K562 treated with DMSO at 1 percent for 48 hours (cell line): Measurements from ENCODE around the gene ATG9A. TPM values are rescaled to one million over a fixed set of nuclear protein-coding genes. Genes with fewer than 3 reads are reported as not detected.

Experiments
- total RNA-seq: library from RNA; unstranded; fragments of 300-600 nt; gene quantifications from 2 replicates; pipeline ENCODE4 v1.2.3, GENCODE V29; 2022; ENCODE audit warnings: low replicate concordance; ENCODE audit errors: extremely low read depth

ATG9A gene, protein sequence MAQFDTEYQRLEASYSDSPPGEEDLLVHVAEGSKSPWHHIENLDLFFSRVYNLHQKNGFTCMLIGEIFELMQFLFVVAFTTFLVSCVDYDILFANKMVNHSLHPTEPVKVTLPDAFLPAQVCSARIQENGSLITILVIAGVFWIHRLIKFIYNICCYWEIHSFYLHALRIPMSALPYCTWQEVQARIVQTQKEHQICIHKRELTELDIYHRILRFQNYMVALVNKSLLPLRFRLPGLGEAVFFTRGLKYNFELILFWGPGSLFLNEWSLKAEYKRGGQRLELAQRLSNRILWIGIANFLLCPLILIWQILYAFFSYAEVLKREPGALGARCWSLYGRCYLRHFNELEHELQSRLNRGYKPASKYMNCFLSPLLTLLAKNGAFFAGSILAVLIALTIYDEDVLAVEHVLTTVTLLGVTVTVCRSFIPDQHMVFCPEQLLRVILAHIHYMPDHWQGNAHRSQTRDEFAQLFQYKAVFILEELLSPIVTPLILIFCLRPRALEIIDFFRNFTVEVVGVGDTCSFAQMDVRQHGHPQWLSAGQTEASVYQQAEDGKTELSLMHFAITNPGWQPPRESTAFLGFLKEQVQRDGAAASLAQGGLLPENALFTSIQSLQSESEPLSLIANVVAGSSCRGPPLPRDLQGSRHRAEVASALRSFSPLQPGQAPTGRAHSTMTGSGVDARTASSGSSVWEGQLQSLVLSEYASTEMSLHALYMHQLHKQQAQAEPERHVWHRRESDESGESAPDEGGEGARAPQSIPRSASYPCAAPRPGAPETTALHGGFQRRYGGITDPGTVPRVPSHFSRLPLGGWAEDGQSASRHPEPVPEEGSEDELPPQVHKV
- not detected in 2 replicates for total RNA-seq

DNA sequence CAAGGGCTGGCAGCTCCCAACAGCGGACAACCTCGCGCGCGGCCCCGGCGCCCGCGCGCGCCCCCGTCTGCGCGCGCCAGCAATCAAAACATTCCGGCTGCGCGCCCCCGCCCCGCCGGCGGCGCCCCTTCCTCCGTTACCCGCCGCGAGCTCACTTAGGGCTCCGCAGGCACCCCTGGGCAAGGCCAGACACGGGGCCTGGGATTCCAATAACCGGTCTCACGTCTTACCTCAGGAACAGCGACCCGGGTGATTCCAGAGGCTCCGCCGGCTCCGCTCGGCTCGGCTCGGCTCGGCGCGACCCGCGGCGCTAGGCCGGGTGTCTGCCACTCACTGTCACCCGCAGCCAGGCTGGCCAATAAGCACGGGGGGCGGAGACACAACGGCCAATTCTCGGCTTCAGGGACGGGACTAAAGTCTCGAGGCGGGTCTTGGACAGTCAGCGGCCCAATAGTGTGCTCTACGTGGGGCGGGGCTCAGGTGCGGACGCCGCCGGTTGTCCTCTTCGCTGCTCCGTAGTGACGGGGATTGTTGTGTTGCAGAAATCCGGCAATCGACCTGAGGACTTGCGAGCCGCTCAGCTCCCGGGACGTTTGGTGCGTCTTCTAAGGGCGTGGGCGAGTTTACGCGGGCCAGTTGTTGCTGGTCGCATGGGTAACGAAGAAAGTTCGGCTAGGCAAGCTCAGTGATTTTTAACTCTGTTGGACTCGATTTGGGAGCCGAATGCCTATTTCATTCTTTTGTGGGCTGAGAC, at the start of gene ATG9A, which contains the start of gene ANKZF1:
ATG9A (minus strand) TSS at position 332 of the 754 bp plus-strand sequence. CDS start 1,612 bp downstream, outside the sequence.
ANKZF1 (plus strand) TSS at position 502 of the 754 bp plus-strand sequence. CDS start 452 bp downstream, outside the sequence.

DNA sequence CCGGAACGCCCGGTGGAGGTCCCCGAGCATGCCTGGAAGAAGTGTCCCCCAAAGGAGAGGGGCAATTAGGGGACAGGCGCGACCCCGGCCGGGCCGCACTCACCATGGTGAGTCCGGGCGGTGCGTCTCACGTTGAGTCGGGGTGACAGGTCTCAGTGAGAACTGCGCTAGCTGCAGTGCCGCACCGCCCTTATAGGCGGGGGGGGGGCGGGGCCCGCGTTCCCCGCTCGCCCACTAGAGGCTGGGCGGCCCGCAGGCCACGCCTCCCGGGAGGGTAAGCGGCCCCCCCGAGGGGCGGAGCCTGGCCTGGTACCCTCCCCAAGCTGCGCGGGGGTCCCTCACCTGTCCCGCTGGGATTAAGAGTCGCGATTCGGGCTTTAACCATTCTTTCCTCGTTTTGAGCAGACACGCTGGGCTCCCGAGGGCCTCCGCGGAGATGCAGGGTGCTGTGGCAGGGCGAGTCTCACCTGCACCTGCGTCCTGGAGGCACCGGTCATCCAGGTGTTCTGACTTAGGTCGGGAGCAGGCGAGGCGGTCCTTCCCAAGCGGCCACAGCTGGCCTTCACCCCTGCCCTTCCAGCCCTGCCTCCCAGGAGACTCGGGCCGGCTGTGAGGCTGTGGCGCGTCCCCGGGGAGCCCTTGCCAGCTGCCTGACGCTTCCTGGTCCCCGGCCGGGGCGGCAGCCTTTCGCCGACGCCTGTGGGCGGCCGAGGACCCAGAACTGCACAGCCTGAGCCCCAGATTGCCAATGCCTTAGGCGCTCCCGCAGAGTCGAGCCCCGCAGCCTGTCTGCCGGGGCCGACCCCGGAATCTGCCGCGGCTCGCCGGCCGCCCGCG, 24.5 kb upstream of the ATG9A start, which contains the start of gene TUBA4A:
TUBA4A (minus strand) TSS at position 166 of the 837 bp plus-strand sequence; CDS start at position 106, 60 bp downstream.

DNA sequence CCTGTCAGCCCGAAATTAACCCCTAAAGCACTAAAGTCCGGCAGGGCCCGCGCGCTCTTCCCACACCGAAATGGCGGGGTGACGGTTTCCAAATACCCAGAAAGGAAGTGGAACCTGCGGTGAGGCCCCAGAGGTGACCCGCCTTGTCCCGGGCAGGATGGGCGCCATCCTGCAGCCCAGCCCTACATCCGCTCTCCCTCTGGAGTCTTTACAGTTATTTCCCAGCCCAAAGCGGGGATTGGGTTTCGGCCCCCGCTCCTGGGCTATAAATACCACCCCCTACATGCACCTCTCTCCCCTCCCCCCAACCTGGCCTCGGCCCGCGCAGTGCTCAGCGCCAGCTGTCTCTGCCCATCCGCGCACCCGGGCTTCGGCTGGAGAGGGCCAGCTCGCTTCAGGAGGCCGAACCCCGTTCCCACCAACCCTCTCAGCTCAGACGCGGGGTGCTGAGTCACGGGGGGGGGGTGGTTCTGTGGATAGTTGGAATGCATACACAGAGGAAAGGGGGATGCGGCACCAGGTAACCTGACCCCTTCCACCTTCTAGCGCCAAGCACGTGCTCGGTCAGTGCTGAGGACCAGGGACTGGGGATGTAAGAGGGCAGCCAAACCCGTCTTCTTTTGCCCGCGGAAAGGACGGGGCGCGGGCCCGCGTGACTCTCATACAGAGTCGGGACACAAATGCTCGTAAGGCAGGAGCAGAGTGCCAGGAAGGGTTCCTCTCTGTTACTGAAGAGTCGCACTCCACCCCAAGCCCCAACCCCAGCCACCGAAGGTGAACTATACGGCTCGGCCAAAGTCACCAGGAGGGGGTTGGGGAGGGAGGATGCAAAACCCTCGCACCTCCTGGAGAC, 23.7 kb upstream of the ATG9A start, which contains the start of gene TUBA4B:
TUBA4B (plus strand) TSS at position 344 of the 853 bp plus-strand sequence; CDS start at position 509, 165 bp downstream.

DNA sequence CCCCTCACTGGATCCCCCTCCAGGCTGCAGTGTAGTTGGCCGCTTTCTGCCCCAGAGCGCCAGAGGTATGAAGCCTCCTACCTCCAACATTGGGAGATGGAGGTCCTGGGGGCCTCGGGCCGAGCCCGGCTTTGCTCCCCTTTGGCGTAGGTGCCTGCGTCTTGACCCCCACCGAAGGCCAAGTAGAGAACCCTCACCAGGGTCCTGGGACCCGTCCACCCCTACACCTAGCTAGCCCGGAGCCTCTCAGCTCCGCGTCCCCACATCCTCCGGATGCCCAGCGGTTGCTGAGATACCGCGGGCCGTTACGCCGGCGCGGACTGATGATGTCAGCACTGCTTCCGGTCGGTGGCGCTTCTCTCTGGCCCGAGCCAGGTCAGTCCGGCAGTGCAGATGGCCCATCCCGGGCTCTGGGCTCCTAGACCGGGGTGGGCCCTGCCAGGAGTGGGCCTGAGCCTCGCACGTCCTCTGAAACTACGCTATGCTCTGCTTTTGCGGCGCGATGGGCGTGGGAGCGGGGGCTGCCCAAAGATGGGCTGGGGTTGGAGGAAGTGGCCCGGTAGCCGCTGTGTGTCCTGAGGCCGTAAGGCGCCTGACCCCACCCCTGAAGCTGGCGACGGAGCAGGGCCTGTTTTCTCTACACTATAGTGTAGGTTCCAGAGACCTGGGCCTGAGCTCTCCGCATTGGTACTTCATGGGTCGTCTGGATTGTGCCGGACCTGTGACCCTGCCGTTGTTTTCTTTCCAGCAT, 15.9 kb upstream of the ATG9A start, which contains the start of the genes GLB1L and STK16:
GLB1L (minus strand) TSS at position 297 of the 751 bp plus-strand sequence. CDS start 1,871 bp downstream, outside the sequence.
STK16 (plus strand) TSS at position 332 of the 751 bp plus-strand sequence. CDS start 521 bp downstream, outside the sequence.

DNA sequence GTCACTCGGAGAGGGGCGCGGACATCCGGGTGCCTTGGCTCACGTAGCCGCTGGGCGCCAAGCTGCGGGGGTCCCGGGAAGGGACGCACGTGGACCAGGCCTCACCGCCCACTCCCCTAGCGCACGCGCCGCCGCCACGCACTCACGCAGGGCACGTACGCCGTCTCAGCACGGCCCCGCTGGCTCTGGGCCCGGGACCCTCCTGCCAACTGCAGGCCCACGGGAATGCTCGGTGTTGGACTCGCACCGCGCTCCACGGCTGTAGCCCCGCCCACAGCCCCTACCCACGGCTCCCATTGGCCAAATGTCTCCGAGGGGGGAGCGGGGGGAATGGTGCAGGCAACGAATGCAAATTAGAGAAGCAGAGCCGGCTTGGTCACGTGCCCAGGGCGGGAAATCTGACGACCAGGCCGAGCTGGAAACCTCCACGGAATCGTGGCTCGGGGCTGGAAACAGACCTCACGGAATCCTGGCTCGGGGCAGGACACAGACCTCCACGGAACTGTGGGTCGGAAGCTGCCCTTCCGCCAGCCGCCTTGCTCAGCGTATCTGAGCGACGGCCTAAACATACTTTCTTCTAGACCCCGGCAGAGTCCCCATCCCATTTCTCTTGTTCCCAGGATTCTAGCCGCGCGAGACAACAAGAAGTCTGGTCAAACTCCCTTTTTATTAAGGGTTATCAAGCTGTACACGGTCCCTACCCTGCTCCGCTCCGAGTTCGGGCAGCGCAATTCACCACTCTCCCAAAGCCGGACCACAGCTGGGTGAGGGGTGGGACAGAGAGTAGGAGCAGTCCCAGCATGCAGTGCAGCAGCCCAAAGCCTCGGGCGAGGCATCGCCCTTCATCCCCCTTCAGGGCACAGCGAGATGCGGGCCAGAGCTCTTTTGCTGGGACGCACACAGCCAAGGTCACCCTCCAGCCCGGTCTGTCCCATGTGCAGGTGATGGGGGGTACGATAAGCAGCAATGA, 10.4 kb downstream of the ATG9A start, which contains the start of gene ABCB6:
ABCB6 (minus strand) TSS at position 227 of the 970 bp plus-strand sequence. CDS start 285 bp downstream, outside the sequence.

DNA sequence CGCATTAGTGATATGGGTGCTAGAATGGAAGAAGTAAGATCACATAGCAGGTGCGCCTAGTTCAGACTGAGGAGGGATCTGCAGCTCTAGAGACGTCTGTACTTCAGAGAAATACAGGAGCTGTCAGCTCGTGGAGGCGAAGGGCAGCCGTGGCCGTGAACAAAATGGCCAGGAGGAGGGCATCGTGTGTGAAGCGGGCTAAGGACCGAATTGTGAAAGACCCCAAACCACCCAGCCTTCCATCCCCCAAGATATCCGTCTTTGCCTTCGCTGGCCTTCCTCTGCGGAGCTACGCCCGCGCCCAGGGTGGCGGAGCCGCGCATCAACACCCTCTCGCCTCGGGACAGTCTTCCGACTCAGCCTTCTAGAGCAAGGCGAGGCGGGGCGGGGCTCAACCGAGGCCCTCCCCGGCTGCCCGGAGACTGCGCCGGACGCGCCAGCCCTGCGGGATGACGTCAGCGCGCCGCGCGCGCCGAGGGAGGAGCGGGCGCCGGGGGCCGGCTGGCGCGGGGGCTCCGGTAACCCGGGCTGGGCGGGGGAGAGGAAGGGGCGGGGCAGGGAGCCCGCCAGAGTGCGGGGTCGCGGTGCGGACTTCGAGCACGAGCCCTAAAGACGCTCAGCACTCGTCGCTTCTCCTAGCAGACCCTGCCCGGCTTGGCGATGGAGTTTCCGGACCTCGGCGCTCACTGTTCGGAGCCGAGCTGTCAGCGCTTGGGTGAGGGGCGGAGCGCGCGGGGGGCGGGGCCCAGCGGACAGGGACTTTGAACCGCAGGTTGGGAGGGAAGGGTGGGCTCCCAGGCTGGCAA, 22.9 kb downstream of the ATG9A start, which contains the start of gene ZFAND2B:
ZFAND2B (plus strand) TSS at position 455 of the 806 bp plus-strand sequence; CDS start at position 661, 206 bp downstream.

DNA sequence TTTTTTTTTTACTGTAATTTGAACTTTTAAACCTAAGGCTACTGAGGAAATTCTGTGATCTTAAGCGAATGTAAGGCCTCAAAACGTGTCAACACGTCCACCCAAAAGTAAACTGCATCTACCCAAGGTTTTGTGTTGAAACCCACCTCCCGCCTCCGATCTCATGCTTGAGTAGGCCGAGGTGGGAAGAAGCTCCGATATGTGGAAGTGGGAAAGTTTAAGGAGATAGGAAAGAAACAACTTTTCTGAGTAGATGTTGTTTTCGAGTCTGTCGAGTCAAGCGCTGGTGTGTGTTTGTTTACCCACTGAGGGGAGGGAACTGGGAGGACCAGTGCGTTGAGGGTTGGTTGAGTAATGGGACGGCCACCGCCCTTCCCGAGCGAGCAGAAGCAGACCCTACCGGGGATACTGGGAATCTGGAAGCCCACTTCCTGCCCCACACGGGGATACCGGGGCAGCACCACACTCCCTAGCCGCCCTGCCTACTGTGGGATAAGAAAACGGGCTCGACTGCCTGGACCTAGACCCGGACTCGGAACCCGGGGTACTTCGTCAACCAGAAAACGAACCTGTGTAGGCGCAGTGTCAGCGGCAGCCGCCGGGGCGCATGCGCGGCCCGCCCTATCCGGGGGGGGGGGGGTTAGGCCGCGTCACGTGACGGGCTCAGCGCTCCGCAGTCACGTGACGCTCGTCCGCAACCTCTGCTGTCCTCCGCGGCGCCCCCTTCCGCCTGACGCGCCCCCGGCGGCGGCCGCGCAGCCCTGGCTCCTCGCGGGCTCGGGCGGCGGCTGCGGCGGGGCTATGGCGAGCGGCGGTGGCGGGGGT, 51.7 kb downstream of the ATG9A start, which contains the start of gene RETREG2:
RETREG2 (plus strand) TSS at position 724 of the 825 bp plus-strand sequence; CDS start at position 802, 78 bp downstream.

DNA sequence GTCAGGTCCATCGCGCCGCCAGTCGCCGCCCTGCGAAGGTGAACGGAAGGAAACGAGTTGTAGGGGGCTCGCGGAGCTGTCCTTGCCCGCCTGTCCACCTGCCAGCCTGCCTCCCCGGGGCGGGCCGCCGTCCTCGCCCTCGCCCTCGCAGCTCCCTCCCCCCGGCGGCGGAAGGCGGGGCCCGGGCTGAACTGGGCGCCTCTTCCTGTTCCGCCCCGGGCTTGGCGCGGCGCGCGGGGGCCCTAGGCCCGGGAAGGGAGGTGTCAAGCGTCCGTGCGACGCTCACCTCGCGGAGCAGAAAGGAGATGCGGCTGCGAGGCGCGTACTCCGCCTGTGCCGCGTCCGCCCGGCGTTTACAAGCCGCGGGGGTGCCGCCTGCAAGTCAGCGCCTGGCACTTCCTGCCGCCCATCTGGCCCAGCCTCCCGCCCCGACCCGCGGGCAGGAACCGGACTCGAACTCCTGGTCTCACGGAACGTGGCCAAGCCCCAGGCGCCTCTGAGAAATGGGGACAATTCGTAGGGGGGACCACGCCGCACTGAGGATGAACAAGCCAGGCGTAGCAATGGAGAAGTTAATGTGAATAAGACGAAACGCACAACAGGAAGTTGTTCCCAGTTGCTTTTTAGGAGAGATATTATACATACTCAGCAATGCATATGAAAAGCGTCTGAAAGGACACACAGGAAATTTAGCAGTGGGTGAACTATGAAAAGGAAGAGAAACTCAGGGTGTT, 52.5 kb downstream of the ATG9A start, which contains the start of gene CNPPD1:
CNPPD1 (minus strand) TSS at position 108 of the 734 bp plus-strand sequence; CDS start at position 11, 97 bp downstream.

DNA sequence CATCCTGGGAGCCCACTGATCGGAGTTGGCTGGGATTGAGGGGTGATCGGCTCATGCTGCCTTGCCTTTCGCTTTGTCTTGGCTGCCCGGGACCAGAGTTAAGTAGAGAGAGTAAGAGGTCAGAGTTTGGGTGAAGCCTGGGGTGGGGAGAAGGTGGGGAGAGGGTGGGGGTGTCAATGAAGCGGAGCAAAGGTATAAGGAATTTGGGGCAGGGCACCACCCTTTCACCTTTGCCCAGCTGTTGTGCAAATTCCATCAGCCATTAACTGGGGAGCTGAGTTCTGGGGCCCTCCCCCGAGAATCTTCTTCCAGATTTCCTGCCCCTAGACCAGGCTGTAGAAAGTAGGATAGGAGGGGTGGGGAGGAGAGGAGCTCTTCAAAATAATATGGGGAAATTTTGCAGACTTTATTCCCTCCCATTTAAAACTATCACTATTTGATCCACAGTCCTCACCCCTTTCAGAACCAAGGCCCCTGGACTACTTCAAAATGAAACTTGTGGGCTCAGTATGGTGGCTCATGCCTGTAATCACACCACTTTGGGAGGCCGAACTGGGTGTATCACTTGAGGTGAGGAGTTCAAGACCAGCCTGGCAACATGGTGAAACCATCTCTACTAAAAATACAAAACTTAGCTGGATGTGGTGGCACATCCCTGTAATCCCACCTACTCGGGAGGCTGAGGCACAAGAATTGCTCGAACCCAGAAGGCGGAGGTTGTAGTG, 59.3 kb downstream of the ATG9A start, which contains the start of gene SLC23A3:
SLC23A3 (minus strand) TSS at position 100 of the 725 bp plus-strand sequence; CDS start at position 55, 45 bp downstream.

Other genes starting within 250 kb of the ATG9A start
- not detected in 2 replicates for gene FEV, start 244.5 kb downstream of the ATG9A start, total RNA-seq
- not detected in 2 replicates for gene CRYBA2, start 236.2 kb downstream of the ATG9A start, total RNA-seq
- gene CFAP65, start 188.1 kb downstream of the ATG9A start, total RNA-seq: not detected in 2 replicates
- not detected in 2 replicates for gene IHH, start 168.7 kb downstream of the ATG9A start, total RNA-seq
- not detected in 2 replicates for gene NHEJ1, start 68.8 kb downstream of the ATG9A start, total RNA-seq
- not detected in 2 replicates for gene SLC23A3, start 59.6 kb downstream of the ATG9A start, total RNA-seq
- not detected in 2 replicates for gene CNPPD1, start 52.7 kb downstream of the ATG9A start, total RNA-seq
- gene RETREG2, start 51.4 kb downstream of the ATG9A start, total RNA-seq: not detected in 2 replicates
- gene ZFAND2B, start 22.9 kb downstream of the ATG9A start, total RNA-seq: not detected in 2 replicates
- gene ABCB6, start 10.7 kb downstream of the ATG9A start, total RNA-seq: not detected in 2 replicates
- not detected in 2 replicates for gene ANKZF1, start 170 bp upstream of the ATG9A start, total RNA-seq
- not detected in 2 replicates for gene GLB1L, start 15.8 kb upstream of the ATG9A start, total RNA-seq
- not detected in 2 replicates for gene STK16, start 15.8 kb upstream of the ATG9A start, total RNA-seq
- gene TUBA4B, start 23.6 kb upstream of the ATG9A start, total RNA-seq: not detected in 2 replicates
- not detected in 2 replicates for gene TUBA4A, start 24.3 kb upstream of the ATG9A start, total RNA-seq
- gene DNAJB2, start 49.7 kb upstream of the ATG9A start, total RNA-seq: not detected in 2 replicates
- not detected in 2 replicates for gene PTPRN, start 79.8 kb upstream of the ATG9A start, total RNA-seq
- gene RESP18, start 103.1 kb upstream of the ATG9A start, total RNA-seq: not detected in 2 replicates
- gene DNPEP, start 158.3 kb upstream of the ATG9A start, total RNA-seq: not detected in 2 replicates
- gene DES, start 188.7 kb upstream of the ATG9A start, total RNA-seq: not detected in 2 replicates
- gene SPEG, start 205.2 kb upstream of the ATG9A start, total RNA-seq: not detected in 2 replicates